ENCODE results near the gene TTC32. TPM values are rescaled to one million over a fixed set of nuclear protein-coding genes. Genes with fewer than 3 reads are reported as not detected.

Gene TTC32
- total RNA-seq, 2 donors from 2014 or later: 16.6 to 20.6 TPM

DNA sequence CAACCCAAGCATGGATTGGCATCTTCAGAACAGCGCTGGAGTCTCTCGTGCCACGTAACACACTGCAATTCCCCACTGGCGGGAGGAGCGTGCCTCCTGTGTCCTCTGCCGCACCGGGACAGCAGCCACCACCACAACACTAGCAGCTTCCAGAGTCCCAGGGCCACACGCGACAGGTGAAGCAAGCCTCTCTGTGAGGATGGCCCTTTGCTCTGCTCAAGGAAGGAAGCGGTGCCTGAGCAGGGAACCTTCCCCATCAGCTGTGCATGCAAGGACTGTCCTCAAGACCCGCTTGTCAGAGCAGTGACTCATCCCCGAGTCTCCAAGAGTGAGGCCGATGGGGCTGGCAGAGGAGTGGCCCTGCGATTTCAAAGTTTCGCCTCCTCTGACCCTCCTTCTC lies 44.0 kb downstream of the TTC32 start:
- H3K27me3 ChIP-seq (replicated peaks; ENCODE audit: insufficient read depth): no peaks in the 10 kb centered on the region
- H3K4me3 ChIP-seq: no peak overlapping the region
- intact Hi-C loops (cut with DNase I): loop anchor here (5.0 kb wide), 1 partner anchor 56 kb away; no protein-coding TSS in a partner anchor

DNA sequence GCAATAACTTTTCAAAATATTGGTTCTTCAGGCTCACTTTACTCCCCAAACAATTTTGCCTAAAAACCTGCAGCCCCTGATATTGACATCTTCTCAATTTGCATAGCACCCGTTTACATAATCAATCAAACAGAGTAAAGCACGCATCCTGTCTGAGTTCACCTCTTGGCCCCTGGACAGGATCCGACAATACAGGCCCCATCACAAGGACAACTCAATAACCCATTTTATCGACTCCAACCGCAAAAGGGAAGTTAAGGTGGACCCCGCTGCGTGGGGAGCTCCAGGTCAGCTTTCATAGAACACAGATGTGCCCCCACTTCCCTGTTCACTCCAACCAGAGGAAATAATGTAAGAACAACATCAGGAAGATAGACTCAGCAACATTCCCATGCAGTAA lies 44.7 kb downstream of the TTC32 start:
- no peaks in the 10 kb centered on the region for H3K27me3 ChIP-seq (replicated peaks; ENCODE audit: insufficient read depth)
- no peak for DNase-seq (ENCODE audit: low spot score)
- no peak overlapping the region for H3K27ac ChIP-seq
- no peaks in the 10 kb centered on the region for H3K4me1 ChIP-seq (replicated peaks)
- H3K36me3 ChIP-seq: no peaks in the 10 kb centered on the region
- WGBS: 82% methylated on average over 7 of the region's 7 CpGs
- H3K4me3 ChIP-seq: no peak overlapping the region
- TF ChIP-seq, protein P1, sequence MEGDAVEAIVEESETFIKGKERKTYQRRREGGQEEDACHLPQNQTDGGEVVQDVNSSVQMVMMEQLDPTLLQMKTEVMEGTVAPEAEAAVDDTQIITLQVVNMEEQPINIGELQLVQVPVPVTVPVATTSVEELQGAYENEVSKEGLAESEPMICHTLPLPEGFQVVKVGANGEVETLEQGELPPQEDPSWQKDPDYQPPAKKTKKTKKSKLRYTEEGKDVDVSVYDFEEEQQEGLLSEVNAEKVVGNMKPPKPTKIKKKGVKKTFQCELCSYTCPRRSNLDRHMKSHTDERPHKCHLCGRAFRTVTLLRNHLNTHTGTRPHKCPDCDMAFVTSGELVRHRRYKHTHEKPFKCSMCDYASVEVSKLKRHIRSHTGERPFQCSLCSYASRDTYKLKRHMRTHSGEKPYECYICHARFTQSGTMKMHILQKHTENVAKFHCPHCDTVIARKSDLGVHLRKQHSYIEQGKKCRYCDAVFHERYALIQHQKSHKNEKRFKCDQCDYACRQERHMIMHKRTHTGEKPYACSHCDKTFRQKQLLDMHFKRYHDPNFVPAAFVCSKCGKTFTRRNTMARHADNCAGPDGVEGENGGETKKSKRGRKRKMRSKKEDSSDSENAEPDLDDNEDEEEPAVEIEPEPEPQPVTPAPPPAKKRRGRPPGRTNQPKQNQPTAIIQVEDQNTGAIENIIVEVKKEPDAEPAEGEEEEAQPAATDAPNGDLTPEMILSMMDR (IDR thresholded peaks at IDR 0.05): no peak
- no peak for TF ChIP-seq POLR2A (IDR thresholded peaks at IDR 0.05)
- no peak for TF ChIP-seq POLR2AphosphoS5 (IDR thresholded peaks at IDR 0.05)
- intact Hi-C loops (cut with DNase I): loop anchor here (5.0 kb wide), 1 partner anchor 55 kb away; no protein-coding TSS in a partner anchor
- H3K9me3 ChIP-seq: no peaks in the 10 kb centered on the region

More for the DNA sequence above, 44.0 kb downstream of the TTC32 start:
- H3K27ac ChIP-seq: no peak overlapping the region
- no peaks in the 10 kb centered on the region for H3K4me1 ChIP-seq (replicated peaks)
- H3K9me3 ChIP-seq: no peaks in the 10 kb centered on the region
- 98% methylated on average over 15 of the region's 15 CpGs for WGBS
- no peaks in the 10 kb centered on the region for H3K36me3 ChIP-seq
- no peak for DNase-seq (ENCODE audit: low spot score)
- TF ChIP-seq, protein P1 (IDR thresholded peaks at IDR 0.05): no peak
- TF ChIP-seq POLR2AphosphoS5 (IDR thresholded peaks at IDR 0.05) (no peak), POLR2A (IDR thresholded peaks at IDR 0.05) (no peak)

DNA sequence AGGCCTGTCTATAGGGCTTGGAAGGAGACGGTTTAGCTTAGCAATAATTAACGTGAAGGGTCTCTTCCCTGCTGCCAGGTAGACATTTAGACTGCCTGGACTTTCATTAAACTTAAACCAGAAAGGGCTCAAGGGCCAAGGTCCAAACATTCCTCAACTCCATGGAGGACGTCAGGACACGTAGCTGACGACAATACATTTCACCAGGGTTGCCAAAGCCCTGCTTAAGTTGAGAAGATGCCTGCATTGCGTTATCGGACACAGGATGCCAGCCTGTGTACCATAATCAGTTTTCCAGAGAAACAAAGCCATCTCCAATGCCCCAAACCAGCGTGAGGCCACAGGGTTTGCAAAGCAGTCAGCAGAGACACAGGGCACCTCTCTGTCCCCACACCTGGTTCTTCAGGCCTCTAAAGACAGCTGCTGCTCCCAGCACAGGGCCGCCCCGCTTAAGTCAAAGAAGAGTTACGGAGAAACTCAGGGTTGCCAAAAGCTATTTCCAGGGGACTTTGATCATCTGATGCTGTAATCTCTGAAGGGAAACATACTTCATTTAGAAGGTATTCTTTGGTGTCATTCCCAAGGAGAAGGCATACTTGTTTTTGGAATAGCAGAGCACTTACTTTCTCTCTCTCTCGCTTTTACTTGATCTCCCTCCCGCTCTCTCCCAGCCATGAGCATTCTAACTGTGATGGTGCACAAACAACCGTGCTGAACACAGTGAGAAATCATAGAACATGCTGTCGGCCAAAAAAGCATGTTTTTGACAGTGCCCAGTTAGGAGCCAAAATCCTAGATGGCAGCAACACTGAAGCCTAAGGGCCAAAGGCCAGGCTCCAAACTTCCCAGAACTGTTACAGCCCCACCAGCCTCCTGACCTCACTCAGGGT lies 46.0 kb downstream of the TTC32 start:
- WGBS: 72% methylated on average over 15 of the region's 15 CpGs
- Histone ChIP-seq H3K27ac (peak overlapping the region in 1 of 2 donors; percentile 21), H3K36me3 (no peaks in the 10 kb centered on the region), H3K9me3 (no peaks in the 10 kb centered on the region), H3K4me3 (no peak overlapping the region), H3K4me1 (replicated peaks) (no peaks in the 10 kb centered on the region), H3K27me3 (replicated peaks; ENCODE audit: insufficient read depth) (no peaks in the 10 kb centered on the region)
- intact Hi-C loops (cut with DNase I): loop anchor here (5.0 kb wide), 1 partner anchor 53 kb away; no protein-coding TSS in a partner anchor
- TF ChIP-seq POLR2A (IDR thresholded peaks at IDR 0.05) (no peak), POLR2AphosphoS5 (IDR thresholded peaks at IDR 0.05) (no peak)
- TF ChIP-seq, protein P1 (IDR thresholded peaks at IDR 0.05): no peak
- no peak for DNase-seq (ENCODE audit: low spot score)

DNA sequence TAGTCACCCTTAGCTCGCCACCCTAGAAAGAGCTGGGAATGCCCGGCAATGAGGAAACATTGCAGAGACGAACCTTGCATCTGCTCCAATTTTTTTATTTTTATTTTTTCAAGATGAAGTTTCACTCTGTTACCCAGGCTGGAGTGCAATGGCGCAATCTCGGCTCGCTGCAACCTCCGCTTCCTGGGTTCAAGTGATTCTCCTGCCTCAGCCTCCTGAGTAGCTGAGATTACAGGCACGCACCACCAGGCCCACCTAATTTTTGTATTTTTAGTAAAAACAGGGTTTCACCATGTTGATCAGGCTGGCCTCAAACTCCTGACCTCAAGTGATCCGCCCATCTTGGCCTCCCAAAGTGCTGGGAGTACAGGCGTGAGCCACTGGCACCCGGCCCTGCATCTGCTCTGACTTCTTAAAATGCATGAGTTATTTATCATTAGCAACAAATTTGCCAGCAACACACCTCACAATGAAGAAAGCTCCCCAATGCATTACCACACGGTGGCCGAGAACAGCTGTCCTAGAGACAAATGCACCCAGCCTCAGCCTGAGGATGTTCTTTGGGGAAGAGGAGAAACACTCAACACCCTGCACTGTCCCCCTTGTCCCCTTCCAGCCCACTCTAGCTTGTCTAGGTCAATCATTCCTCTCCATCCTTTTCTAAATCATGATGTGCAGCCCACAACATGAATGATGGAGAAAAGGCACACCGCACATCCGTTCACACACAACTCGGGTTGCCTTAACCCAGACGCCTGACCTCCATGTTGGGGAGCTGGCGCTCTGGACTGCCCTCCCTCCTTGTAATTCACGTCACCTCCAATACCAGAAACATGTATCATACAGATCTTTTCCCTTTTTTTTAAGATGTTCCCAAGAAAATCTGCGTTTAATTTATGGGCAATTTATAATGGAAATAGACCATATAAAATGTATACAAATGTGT lies 46.9 kb downstream of the TTC32 start:
- intact Hi-C loops (cut with DNase I): loop anchor here (5.0 kb wide), 1 partner anchor 53 kb away; no protein-coding TSS in a partner anchor
- Histone ChIP-seq H3K4me3 (no peak overlapping the region), H3K27ac (no peak overlapping the region), H3K36me3 (no peaks in the 10 kb centered on the region), H3K9me3 (no peaks in the 10 kb centered on the region), H3K4me1 (replicated peaks) (no peaks in the 10 kb centered on the region), H3K27me3 (replicated peaks; ENCODE audit: insufficient read depth) (no peaks in the 10 kb centered on the region)
- 94% methylated on average over 20 of the region's 20 CpGs for WGBS
- TF ChIP-seq, protein P1 (IDR thresholded peaks at IDR 0.05): no peak
- TF ChIP-seq POLR2AphosphoS5 (IDR thresholded peaks at IDR 0.05): no peak
- no peak for TF ChIP-seq POLR2A (IDR thresholded peaks at IDR 0.05)
- no peak for DNase-seq (ENCODE audit: low spot score)

Data from prostate gland (tissue), 2 donors.